ENCODE data around the gene C10orf95. TPM values are rescaled to one million over a fixed set of nuclear protein-coding genes. Genes with fewer than 3 reads are reported as not detected.
A peak's percentile ranks its signal among the peaks of the same experiment; 100 is the strongest.

The C10orf95 gene
- total and polyA plus RNA-seq, 10 of the 15 experiments (the other 5 are each of a cell fraction or from before 2014, with no cell fraction given) = 0.06 to 1.1 (median 0.31) TPM

GRCh38 chr10:102420714-102421506, 30.4 kb downstream of the C10orf95 start, which contains the start of gene FBXL15 (continued):
- TF ChIP-seq BRCA1 (IDR thresholded peaks at IDR 0.05; ENCODE audit: low read depth, low read length) = no peak
- TF ChIP-seq REST (IDR thresholded peaks at IDR 0.05; ENCODE audit: low read depth, low read length) = no peak; the same call in 1 of the 2 replicates
- no peak for TF ChIP-seq SMARCA5 (IDR thresholded peaks at IDR 0.05)
- no peak for TF ChIP-seq CEBPB (IDR thresholded peaks at IDR 0.05; ENCODE audit: borderline replicate concordance in 1 of 2, low read depth in 2 of 2, low read length in 2 of 2)
- no peak for TF ChIP-seq RAD21 (IDR thresholded peaks at IDR 0.05; ENCODE audit: insufficient read depth, low read depth, low read length)
- peak; percentile 68; the same call in 1 of the 2 replicates for TF ChIP-seq HDAC2 (IDR thresholded peaks at IDR 0.05)
- peak; percentile 42; the same call in 1 of the 2 replicates for TF ChIP-seq NR2F1 (conservative IDR thresholded peaks at IDR 0.05)
- peak; percentile 35 for TF ChIP-seq CBFB (IDR thresholded peaks at IDR 0.05; ENCODE audit: low read depth)
- no peak for TF ChIP-seq MEF2A (IDR thresholded peaks at IDR 0.05; ENCODE audit: insufficient read depth, low read depth, low read length)
- TF ChIP-seq MXI1 (IDR thresholded peaks at IDR 0.05; ENCODE audit: low read depth, low read length) = peak; percentile 76
- TF ChIP-seq POLR2A (IDR thresholded peaks at IDR 0.05; ENCODE audit: low read depth, low read length) = peak; percentile 79
- no peak for TF ChIP-seq ZNF274 (IDR thresholded peaks at IDR 0.05; ENCODE audit: insufficient read depth, insufficient read length)
- no peak for TF ChIP-seq SREBF1 (IDR thresholded peaks at IDR 0.05; ENCODE audit: low read length)
- no peak for TF ChIP-seq PML (IDR thresholded peaks at IDR 0.05; ENCODE audit: low read length)
- TF ChIP-seq ZNF217 (IDR thresholded peaks at IDR 0.05) = no peak
- no peak for TF ChIP-seq NFXL1 (IDR thresholded peaks at IDR 0.05; ENCODE audit: borderline replicate concordance)
- TF ChIP-seq TCF12 (IDR thresholded peaks at IDR 0.05; ENCODE audit: low read depth, low read length) = 0 out of 2 replicates have a peak, but pooled peaks have one; percentile 63
- TF ChIP-seq PKNOX1 (IDR thresholded peaks at IDR 0.05) = peak; percentile 42; the same call in 1 of the 2 replicates
- TF ChIP-seq IKZF1 (conservative IDR thresholded peaks at IDR 0.05) = peak; percentile 94
- peak; percentile 77; the same call in 1 of the 2 replicates for TF ChIP-seq ZSCAN29 (IDR thresholded peaks at IDR 0.05)
- peak; percentile 26; the same call in 1 of the 2 replicates for TF ChIP-seq CHD2 (IDR thresholded peaks at IDR 0.05; ENCODE audit: borderline replicate concordance, low read depth, low read length)
- TF ChIP-seq JUND (IDR thresholded peaks at IDR 0.05; ENCODE audit: low read depth, low read length) = no peak
- TF ChIP-seq IKZF2 (IDR thresholded peaks at IDR 0.05) = peak; percentile 49 to 52; a peak in 3 of 4 replicates
- no peak for TF ChIP-seq WRNIP1 (IDR thresholded peaks at IDR 0.05; ENCODE audit: borderline replicate concordance, low read depth, low read length)
- no peak for TF ChIP-seq CTCF (IDR thresholded peaks at IDR 0.05 in 2 of 3, conservative IDR thresholded peaks at IDR 0.05 in 1 of 3; ENCODE audit: control insufficient read depth in 2 of 3, extremely low read depth in 1 of 3, insufficient read depth in 1 of 3, low read depth in 3 of 3, low read length in 3 of 3)
- peak; percentile 17; the same call in 1 of the 2 replicates for TF ChIP-seq SPI1 (IDR thresholded peaks at IDR 0.05; ENCODE audit: borderline replicate concordance, insufficient read depth, low read depth, low read length)
